ENCODE results near the gene ATP9B.

Gene ATP9B

GRCh38 chr18:79426376-79427300, 357.4 kb downstream of the ATP9B start:
- DNase-seq (ENCODE audit: extremely low read depth, low read depth) = no peak
- TF ChIP-seq CTCF (IDR thresholded peaks at IDR 0.05; ENCODE audit: low read depth, low read length) = no peak

GRCh38 chr18:79427368-79428225, 358.4 kb downstream of the ATP9B start:
- no peak for DNase-seq (ENCODE audit: extremely low read depth, low read depth)
- TF ChIP-seq CTCF (IDR thresholded peaks at IDR 0.05; ENCODE audit: low read depth, low read length) = no peak
